Stimulated activated CD4-positive, alpha-beta T cell treated with anti-CD3 and anti-CD28 coated beads, TNF-alpha, amount 100 ng/mL, for 24 hours (primary cell): Measurements from ENCODE around the gene CERK.
A peak's percentile ranks its signal among the peaks of the same experiment; 100 is the strongest.
"Not testable (repeated sequence)": the region's sequence is repeated elsewhere in the genome, so short reads cannot be mapped to it uniquely, and the experiment has no call there.

ENCODE experiments used
- DNase-seq, 3 experiments: peaks; one replicate each; pipeline ENCODE4 v3.0.0-alpha.2; 2020; ENCODE audit warnings: low read depth in 3 of 3

The CERK gene

GRCh38 chr22:46737976-46738646, at the start of gene CERK:
CERK (minus strand) TSS chr22:46738252; CDS start chr22:46738148, 104 bp downstream.
- DNase-seq = peak in 1 of 3 experiments; percentile 51

GRCh38 chr22:46783721-46784120, 45.7 kb upstream of the CERK start:
- DNase-seq = no peak

- not testable (repeated sequence) for DNase-seq
These were observed 44.1 kb upstream of the CERK start for GRCh38 chr22:46782200-46782599.

- no peak for DNase-seq
These were observed 43.2 kb upstream of the CERK start for GRCh38 chr22:46781291-46781690.

- DNase-seq = no peak
These were observed 42.4 kb upstream of the CERK start for GRCh38 chr22:46780453-46780852.

GRCh38 chr22:46779651-46780050, 41.6 kb upstream of the CERK start:
- no peak for DNase-seq

GRCh38 chr22:46779023-46779422, 41.0 kb upstream of the CERK start:
- DNase-seq = no peak

- peak in 1 of 3 experiments; percentile 52 for DNase-seq
These were observed 39.5 kb upstream of the CERK start for GRCh38 chr22:46777609-46777970.

GRCh38 chr22:46776876-46777608, 39.0 kb upstream of the CERK start:
- no peak for DNase-seq

GRCh38 chr22:46775850-46776826, 38.1 kb upstream of the CERK start:
- no peak for DNase-seq

GRCh38 chr22:46774980-46775849, 37.2 kb upstream of the CERK start:
- no peak for DNase-seq

GRCh38 chr22:46774253-46774979, 36.4 kb upstream of the CERK start:
- peak in 1 of 3 experiments; percentile 30 for DNase-seq

- no peak for DNase-seq
These were observed 35.0 kb upstream of the CERK start for GRCh38 chr22:46773076-46773475.

GRCh38 chr22:46770726-46771125, 32.7 kb upstream of the CERK start:
- DNase-seq = no peak

- no peak for DNase-seq
These were observed 32.1 kb upstream of the CERK start for GRCh38 chr22:46770151-46770641.

- DNase-seq = no peak
These were observed 31.7 kb upstream of the CERK start for GRCh38 chr22:46769706-46770105.

- DNase-seq = no peak
These were observed 31.2 kb upstream of the CERK start for GRCh38 chr22:46769191-46769675.

- DNase-seq = no peak
These were observed 29.4 kb upstream of the CERK start for GRCh38 chr22:46767249-46767985.

- DNase-seq = no peak
These were observed 28.6 kb upstream of the CERK start for GRCh38 chr22:46766611-46767010.
